HG03060 (cell line): ENCODE results near the gene WDR45.

Source experiments
- ATAC-seq: cut with Tn5 transposase; IDR thresholded peaks from one replicate; pipeline ENCODE4 v1.9.1; 2021; ENCODE audit warnings: low read depth, moderate number of reproducible peaks; ENCODE audit not compliant: unreplicated experiment

WDR45 gene

DNA sequence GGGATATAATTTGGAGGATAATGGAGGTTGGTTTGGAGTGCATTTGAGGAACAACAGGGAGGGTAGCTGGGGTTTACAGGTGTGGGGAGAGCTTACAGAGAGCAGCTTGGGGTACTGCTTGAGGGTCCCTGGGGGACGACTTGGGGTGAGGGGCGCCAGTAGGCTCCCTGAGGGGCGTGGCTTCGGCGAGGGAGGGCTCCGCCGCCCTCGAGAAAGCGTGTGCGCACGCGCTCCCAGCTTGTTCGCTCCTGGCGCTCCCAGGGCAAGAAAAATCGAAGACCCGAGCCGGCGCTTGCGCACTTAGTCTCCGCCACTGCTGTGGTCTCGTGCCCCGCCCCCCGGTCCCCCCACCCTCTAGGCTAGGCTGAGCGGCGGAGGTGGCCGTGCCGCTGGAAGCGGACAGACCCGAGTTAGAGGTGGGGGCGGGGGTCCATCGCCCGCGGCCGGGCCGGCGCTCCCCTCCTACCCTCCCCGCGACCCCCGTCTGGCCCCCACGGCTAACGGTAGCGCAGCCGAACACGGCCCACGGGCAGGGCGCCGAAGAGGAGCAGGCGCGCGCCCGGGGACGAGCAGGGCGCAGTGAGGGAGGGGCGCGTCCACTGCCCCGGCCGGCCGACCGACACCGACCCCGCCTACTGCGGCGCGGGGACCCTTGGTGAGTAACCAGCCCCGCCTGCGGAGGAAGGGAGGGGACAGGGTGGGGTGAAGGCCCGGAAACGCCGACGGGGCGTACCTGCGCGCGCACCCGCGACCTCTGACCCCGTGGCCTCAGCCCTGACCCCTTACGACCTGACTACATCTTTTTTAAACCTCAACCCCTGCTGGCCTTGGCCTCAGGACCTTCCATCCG lies 26.2 kb downstream of the WDR45 start:
- no peak for ATAC-seq

- ATAC-seq: no peak
These were observed 35.8 kb downstream of the WDR45 start for GRCh38 chrX:49043987-49044281.

DNA sequence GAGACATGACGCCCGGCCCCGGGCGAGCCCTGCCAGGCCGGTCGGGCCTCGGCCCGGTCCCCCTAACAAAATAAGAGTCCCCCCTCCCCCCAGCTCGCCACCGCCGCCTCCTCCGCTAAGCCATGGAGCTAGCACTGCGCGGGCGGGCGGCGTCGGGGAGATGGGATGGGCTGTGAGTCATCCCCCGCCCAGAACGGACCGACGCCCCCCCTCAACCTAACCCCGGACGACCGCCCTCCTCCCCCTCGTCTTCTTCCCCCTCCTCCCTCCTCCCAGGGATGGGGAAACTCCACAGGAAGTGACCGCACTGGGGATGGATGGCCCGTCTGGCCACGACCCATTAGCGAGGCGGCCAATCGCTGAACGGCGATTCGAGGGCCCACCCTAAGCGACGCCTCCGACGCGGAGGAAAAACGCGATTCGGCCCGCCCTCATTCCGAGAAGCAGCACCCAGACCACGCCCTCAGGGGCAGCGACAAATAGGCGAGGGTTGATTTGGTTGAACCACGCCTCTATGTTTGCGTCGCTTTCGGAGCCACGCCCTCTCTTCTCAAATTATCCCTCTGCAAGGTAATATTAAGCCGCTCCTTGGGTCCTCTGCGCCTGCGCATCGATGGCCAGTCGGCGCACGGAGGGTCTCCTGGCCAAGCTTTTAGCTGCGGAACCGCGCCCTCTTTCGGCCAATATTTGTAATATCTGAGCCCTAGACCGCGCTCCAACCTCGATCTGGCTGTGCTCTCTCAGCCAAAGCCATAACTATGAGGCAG lies 36.3 kb downstream of the WDR45 start, which contains the start of gene TFE3:
TFE3 (minus strand) TSS at position 138 of the 767 bp plus-strand sequence; CDS start at position 7, 131 bp downstream.
- ATAC-seq: peak; percentile 85

GRCh38 chrX:49042581-49043219 lies 37.0 kb downstream of the WDR45 start:
- ATAC-seq: no peak

GRCh38 chrX:49041744-49042580 lies 37.7 kb downstream of the WDR45 start:
- no peak for ATAC-seq

GRCh38 chrX:49040376-49040955 lies 39.2 kb downstream of the WDR45 start:
- ATAC-seq: no peak

DNA sequence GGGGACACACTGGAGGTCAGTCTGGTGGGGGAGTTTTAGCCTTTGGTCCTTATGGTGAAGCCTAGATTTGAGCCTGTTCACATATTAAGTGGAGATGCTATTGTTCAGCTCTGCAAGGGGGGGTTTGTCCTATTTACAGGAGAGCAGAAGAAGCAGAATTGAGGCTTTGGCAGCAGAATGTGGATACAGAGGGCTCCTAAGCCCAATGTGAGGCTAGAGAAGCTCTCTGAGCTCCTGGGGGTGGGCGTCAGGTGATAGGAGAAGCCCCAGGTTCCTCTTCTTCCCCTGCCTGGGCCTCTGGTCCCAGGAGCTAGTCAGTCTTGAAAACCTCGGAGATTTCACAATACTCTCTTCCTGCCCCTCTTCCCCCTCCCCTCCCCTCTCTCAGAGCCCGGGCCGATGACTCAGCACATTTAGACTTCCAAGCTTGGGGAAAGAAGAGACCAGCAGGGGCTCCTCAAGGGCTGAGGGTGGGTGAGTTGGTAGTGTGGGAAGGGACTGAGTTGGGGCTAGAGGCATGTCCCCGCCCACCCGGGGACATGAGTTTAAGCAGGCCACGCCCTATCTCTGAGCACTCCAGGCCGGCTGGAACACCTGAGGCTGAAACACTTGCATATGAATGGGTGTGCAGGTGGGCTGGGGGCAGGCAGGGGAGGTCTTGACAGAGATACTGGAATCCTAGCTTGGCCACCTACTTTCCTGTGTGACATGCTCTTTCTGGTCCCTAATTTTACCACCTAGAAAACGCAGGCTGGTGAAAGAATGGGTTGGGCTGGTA lies 39.9 kb downstream of the WDR45 start:
- ATAC-seq: no peak

GRCh38 chrX:49037883-49038475 lies 41.7 kb downstream of the WDR45 start:
- no peak for ATAC-seq

- ATAC-seq: no peak
These were observed 49.4 kb downstream of the WDR45 start for GRCh38 chrX:49030283-49030682.

DNA sequence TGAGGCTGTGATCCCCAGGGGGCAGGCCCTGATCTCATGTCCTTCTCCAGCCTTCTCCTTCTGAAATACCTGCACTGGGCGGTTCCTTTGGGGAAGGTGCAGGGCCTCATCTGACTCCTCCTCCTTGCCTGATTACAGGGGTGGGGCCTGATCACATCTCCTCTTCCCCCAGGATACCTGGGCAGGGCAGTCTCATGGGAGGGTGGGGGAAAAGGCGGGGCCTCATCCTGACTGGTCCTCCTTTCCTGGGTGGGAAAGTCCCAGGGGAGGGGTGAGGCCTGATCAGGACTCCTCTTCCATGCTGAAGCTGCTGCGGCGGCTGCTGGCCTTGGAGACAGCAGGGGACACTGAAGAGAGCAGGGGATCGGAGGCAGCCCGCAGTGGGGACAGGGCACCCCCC lies 49.8 kb downstream of the WDR45 start:
- ATAC-seq: no peak
